GM18502 (cell line): ENCODE measurements around the gene ZBTB44.
A peak's percentile ranks its signal among the peaks of the same experiment; 100 is the strongest.
"Not testable (repeated sequence)": the region's sequence is repeated elsewhere in the genome, so short reads cannot be mapped to it uniquely, and the experiment has no call there.

ENCODE experiments used
- ATAC-seq: cut with Tn5 transposase; IDR thresholded peaks from one replicate; pipeline ENCODE4 v1.9.1; 2021; ENCODE audit warnings: mild to moderate bottlenecking; ENCODE audit not compliant: unreplicated experiment, poor library complexity

Gene ZBTB44

GRCh38 chr11:130251763-130252162 is 63.0 kb downstream of the ZBTB44 start:
- ATAC-seq, result not testable (repeated sequence)

DNA sequence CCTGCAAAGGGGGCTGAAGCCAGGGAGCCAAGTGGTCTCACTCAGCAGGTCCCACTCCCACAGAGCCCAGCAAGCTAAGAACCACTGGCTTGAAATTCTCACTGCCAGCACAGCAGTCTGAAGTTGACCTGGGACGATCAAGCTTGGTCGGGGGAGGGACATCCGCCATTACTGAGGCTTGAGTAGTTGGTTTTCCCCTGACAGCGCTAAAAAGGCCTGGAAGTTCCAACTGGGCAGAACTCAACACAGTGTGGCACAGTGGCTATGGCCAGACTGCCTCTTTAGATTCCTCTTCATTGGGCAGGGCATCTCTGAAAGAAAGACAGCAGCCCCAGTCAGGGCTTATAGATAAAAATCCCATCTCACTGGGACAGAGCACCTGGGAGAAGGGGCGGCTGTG is 64.8 kb downstream of the ZBTB44 start:
- ATAC-seq, result not testable (repeated sequence)

GRCh38 chr11:130249371-130249770 is 65.3 kb downstream of the ZBTB44 start:
- ATAC-seq, result no peak

- no peak for ATAC-seq
Measured at GRCh38 chr11:130247319-130247718, 67.4 kb downstream of the ZBTB44 start.

DNA sequence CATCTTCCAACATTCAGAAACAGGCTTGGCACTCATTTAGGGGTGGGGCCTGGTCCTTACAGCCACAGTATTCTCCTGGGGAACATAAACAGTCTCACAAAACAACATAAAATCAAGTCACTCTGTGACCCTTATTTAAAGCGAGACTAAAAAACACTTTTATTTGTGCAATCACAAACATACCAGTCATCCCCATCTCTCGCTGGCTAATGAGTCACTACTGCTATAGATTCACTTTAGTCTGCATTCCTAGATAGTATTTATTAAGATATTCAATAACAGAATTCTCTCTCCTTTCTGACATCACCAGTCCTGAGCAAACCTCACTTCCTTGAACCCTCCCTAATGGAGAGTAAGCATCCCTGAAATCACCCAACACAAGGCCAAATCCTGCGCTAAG is 68.0 kb downstream of the ZBTB44 start:
- no peak for ATAC-seq

- ATAC-seq, result no peak
Measured at GRCh38 chr11:130246270-130246669, 68.4 kb downstream of the ZBTB44 start.

- ATAC-seq, result not testable (repeated sequence)
Measured at GRCh38 chr11:130245375-130245774, 69.3 kb downstream of the ZBTB44 start.

- ATAC-seq, result no peak
Measured at GRCh38 chr11:130244848-130245247, 69.9 kb downstream of the ZBTB44 start.

- ATAC-seq, result peak; percentile 78
Measured at GRCh38 chr11:130243816-130244215, 70.9 kb downstream of the ZBTB44 start.

DNA sequence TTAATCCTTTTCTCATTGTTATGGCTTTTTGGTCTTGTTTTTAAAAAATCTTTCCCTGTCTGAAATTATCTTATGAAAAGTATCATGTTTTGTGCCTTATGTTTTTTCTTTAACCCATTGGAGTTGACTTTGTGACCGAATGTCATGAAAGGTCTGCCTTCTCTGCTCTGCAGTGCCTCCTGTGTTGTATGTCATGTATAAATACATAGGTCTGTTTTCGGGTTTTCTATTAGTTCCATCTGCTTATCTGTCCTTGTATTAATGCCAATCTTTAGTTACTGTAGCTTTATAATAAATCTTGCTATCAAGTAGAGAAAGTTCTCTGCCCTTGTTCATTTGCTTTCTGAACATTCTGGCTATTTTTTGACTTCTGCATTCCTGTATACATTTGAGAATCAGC is 73.0 kb downstream of the ZBTB44 start:
- ATAC-seq, result no peak

DNA sequence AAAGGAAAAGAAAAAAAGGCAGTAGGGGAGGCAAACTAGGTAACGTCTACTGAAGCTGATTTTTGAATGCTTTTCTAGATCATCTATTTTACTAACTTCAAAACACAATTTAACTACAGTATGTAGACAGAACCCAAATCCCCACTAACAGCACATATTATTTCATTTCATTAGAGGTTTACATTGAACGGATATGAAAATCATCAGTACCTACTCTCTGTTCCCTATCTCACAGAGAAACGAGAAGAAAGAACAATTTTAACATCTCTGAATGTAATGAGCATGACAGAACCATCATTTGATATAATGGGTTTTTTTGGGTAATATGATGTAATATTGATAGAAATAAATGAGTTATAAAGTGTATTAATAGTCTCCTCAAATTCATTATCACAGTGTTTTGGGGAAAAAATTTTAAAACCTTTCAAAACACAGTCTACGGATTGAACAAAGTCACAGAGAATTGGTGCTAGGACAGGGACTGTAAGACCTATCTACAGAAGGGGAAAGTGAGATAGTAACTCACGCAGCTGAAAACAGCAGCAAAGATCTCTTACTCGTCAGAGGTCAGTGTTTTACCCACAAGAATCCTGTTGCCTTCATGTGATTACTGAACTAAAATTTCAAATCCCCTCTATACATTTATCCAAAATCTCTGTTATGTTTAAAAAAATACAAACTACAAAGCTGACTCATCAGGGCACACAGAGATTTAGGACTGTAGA is 77.3 kb downstream of the ZBTB44 start:
- ATAC-seq, result no peak

GRCh38 chr11:130234315-130234714 is 80.4 kb downstream of the ZBTB44 start:
- no peak for ATAC-seq

- not testable (repeated sequence) for ATAC-seq
Measured at GRCh38 chr11:130233888-130234287, 80.8 kb downstream of the ZBTB44 start.

DNA sequence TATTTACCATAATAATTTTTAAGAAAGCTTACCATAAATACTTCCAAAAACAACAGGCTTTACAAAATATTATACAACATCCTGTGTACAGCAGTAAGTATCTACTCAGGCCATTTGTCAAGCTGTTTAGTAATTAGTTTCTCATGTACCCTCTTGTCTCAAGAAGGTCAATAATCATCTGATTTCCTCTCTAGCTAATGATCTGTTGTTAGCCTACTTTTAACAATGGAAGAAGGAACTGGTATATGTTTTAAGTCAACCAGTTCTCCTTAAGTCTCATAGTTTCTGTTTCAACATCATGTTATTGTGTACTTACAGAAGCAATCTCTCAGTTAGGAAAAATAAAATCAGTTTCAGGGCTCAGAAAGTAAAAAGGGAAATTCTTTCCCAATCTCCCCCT is 81.2 kb downstream of the ZBTB44 start:
- ATAC-seq, result not testable (repeated sequence)

DNA sequence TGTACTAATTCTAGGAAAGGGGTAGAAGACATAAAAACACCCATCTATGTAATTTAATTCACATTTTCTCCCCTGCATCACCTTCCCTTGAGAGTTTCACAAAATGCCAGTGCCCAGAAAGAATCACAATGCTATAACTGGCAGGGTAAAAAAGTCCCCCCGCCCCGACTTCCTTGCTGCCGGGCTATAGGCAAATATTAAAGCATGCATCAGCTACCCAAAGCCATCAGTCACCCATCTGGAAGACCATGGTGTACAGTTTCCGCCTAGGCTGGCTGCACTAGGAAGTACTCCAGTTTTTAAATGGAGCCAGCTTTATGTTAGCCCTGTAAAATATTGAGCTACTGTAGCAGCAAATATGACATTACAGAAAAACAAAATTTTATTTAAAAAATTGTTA is 87.3 kb downstream of the ZBTB44 start:
- no peak for ATAC-seq

DNA sequence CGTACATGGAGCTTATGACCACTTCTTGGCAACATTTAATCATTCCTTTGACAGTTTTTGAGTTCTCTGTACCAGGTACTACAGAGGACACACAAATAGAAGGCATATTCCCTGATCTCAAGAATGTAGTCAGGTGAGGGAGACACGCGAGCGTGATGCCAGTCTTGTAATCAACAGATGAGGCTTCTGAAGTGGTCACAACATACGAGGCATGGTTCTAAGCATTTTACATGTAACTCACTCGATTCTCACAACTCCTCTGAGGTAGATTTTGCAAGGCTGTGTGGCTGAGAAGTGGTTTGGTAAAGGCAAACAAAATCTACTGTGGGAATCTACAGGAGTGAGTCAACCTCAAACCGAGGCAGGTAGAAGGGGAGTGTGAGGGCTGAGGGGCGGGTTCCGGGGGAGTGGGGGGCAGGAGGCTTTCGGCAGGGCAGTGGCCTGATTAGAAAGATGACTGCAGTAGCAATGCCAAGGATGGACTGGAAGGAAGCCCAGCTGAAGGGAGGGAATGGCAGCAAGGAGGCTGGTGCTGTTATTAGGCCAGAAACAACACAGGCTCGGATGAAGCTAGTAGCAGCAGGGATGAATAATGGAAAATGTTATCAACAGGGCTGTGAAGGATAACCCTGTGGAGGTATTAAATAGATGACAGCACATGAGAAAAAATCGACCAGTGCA is 91.3 kb downstream of the ZBTB44 start:
- ATAC-seq, result no peak

DNA sequence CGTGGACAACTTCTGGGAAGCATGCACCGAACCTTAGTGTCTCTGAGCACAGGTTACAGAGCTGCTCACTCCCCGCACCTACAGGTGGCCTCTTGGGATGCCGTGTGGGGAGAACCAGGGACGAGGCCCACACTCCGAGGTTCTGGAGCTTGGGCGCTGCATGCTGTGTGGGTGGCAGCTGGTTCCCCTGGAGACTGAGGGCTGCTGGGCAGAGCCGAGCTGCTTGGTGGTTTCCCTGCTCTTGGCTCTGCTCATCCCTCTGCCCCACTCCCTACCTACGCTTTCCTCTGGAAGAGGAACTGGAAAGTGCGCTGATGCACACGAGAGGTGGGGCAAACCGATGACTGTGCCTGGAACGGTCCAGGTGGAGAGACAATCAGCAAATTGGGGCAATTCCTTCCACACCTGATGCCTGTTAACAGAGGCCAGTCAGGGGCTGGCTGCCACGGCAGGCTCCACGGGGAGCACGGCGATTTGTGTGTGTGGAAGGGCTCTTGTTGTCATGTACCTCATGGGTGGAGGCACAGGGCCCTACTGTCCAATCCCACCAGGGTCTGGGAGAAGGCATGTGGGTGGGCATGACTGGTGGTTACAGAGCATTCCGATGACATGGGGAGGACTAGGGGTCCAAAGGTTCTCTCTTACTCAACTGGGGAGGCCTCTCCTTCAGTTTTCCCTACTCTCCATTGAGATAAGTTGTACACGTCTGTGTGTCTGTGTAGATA is 94.2 kb downstream of the ZBTB44 start:
- ATAC-seq, result no peak

- no peak for ATAC-seq
Measured at GRCh38 chr11:130219148-130219547, 95.6 kb downstream of the ZBTB44 start.

DNA sequence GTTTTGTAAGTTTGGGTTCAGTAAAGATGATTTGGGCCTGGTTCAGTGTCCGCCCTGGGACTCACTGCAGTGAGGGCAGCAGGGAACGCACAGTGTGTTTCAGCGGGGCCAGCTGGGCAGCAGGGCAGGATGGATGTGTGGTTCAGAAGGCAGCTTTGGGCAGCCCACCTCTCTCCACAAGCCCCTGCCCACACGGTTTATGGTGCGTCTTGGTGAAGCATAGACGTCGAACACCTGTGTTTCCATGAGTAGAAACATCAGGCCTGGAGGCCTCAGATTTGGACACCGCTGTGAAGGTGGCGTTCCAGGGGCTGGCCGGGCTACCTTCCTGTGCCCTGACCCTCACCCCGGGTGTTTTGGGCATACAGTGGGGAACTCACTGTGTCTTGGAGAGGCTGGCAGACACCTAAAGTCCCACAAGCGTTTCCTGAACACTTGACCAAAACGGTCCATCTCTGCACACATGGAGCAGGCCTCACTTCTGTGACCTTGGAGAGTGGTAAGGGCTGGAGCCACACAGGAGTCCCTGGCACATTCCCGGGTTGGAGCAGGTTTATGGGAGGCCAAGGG is 96.1 kb downstream of the ZBTB44 start:
- no peak for ATAC-seq

DNA sequence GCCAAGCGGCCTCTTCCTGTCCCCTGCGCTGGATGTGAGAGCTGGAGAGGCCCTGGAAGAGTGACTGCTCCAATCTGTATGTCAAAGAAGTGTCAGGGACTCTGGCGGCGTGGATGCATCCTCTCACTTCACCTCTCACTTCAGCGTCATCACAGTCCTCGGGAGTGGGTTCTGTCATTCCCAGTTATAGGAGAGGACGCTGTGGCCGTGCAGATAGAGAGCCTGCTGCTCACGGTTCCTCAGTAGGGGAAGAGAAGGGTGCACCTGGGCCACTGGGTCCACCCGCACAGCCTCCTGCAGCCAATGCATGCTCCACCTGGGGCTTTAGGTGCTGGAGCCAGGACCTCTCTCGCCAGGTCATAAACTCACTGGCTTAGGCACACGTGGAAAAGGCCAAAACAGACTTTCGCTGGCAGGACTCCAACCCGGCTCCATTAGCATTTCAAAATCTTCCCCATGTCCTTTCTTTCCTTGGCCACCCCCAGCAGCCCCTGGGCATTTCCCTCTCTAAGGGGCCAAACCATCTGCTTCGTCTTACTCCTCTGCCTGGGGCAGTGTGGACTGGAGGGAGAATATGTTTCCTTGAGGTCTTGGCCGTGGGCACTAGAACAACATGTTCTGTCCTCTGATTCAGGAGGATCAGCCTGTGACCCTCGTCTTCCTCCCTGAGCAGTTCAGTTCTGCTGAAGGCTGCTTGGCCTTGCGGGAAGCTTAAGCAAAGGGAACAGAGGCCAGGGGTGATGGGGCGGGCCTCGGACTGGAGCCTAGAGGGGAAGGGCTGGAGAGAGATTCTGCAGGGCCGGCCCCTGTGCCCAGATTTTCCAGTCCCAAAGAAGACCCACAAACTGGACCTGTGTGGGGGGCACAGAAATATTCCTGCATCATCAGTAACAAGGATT is 97.3 kb downstream of the ZBTB44 start:
- ATAC-seq, result no peak
